Eye (tissue), 1 donor: ENCODE data around the gene STK39.
A peak's percentile ranks its signal among the peaks of the same experiment; 100 is the strongest.
"Not testable (repeated sequence)": the region's sequence is repeated elsewhere in the genome, so short reads cannot be mapped to it uniquely, and the experiment has no call there.

Experiments
- DNase-seq: peaks from one replicate; pipeline ENCODE4 v3.0.0-alpha.2; 2015

The STK39 gene

DNA sequence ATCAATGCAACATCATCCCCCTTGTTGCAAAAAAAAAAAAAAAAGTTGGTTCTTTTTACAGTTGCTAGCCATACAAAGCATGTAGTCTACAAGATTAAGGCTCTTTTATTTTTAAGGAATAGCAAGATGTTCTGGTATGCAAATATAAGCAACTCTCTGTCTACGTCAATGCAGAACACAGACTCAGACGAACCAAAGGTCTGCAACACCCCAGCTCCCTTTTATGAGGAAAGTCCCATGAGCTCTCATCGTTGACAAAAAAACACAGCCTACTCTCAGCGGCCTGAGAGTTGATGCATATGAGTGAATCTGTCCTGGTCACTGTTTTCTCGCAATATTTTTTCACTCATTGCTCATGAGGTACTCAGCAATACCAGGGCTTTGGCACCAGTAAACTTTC, 112.9 kb downstream of the STK39 start:
- DNase-seq, result no peak

DNA sequence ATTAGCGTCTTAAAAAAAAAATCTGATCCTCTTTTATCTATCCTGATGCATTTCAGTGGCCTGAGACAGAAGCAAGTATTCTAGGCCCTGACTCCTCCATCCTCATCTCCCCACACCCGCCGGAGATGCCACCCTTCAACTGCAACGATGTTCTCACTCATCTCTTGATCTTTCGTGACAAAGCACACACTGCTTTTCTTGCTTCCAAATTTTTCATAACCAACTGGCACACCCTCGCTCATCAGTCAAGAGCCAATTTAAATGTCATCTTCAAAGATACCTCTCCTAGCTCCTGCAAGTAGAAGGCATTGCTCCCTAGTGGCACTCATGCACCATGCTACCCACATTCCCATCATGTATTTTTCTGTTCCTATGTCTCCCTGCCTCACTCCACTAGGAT, 115.0 kb downstream of the STK39 start:
- no peak for DNase-seq

DNA sequence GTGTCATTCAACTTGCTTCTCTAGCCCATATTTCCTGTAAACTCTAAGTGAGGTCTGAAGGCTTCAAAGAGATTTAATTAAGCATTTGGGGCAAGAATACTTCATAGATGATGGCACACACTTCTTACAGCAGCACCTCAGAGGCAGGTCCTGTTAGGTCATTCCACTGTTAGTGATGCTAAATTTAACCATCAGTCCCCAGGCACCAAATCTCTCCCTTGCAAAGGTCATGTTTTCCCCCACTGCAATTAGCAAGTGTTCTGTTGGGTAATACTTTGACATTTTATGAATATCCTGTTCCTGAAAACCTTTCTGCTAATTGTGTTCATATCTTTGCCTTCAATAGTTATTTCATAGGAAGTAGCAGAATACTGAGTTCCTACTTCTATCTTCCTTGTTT, 117.0 kb downstream of the STK39 start:
- no peak for DNase-seq

GRCh38 chr2:168127371-168127770, 120.0 kb downstream of the STK39 start:
- no peak for DNase-seq

DNA sequence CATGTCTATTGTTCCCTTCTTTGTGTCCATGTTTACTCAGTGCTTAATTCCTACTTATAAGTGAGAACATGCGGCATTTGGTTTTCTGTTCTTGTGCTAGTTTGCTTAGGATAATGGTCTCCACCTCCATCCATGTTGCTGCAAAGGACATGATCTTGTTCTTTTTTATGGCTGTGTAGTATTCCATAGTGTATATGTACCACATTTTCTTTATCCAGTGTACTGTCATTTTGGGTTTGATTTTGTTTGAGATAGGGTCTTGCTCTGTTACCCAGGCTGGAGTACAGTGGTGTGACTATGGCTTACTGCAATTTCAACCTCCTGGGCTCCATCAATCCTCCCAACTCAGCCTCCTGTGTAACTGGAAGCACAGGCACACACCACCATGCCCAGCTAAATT, 125.2 kb downstream of the STK39 start:
- not testable (repeated sequence) for DNase-seq

GRCh38 chr2:168120730-168121129, 126.7 kb downstream of the STK39 start:
- no peak for DNase-seq

DNA sequence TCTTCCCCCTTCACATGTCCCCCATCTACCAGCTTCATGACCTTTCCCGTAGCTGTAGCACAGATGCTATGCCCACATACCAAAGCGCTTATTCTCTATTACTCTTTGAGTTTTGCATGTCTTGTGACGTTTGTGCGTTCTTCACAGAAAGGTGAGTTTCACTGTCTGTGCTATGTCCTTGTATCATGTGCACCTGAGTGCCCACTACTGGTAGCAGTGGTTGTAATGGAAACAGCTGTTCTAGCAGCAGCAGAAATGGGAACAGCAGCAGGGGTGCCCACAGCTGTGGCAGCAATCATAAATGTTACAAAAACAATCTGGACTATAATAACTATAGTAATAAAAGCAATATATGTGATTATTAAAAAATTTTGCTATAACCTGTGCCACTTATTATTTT, 127.1 kb downstream of the STK39 start:
- DNase-seq, result no peak

GRCh38 chr2:168119515-168120141, 127.8 kb downstream of the STK39 start:
- peak; percentile 93 for DNase-seq

GRCh38 chr2:168118733-168119514, 128.5 kb downstream of the STK39 start:
- peak; percentile 95 for DNase-seq

DNA sequence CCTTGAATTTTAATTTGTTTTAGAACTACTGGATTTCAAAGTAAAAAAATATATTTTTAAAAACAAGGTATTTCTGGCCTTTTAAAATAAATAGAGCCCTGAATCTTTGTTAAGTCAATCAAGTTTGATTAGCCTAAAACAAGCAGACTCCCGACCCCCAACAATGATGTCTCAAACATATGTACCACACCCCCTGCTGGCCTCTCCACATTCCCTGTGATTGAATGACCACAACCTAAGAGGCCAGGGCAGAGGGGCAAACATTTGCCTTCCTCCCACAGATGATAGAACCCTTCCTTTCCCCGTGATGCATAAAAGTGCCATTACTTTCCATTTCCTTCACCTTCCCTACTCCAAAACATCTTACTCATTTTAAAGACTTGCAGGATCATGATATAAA, 130.9 kb downstream of the STK39 start:
- DNase-seq, result peak; percentile 33

DNA sequence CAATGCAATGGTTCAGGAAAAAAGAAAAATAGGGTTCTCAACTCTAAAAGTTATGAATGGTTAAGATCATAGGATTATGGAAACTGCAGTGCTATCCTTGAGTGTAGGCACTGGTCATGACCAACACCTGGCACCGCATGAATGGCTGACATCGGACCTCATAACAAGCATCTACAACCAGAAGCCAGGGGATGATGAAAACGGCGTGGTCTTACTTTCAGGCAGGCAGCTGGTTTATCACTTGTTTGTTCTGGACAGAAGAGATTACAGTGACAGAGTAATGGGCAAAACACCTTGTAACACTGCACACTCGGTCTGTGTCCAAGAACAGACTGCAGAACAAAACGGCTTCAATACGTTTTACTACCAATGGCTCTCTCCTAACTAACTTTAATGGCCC, 132.8 kb downstream of the STK39 start:
- DNase-seq, result no peak

GRCh38 chr2:168114040-168114439, 133.4 kb downstream of the STK39 start:
- no peak for DNase-seq

GRCh38 chr2:168107322-168107721, 140.1 kb downstream of the STK39 start:
- DNase-seq, result no peak

DNA sequence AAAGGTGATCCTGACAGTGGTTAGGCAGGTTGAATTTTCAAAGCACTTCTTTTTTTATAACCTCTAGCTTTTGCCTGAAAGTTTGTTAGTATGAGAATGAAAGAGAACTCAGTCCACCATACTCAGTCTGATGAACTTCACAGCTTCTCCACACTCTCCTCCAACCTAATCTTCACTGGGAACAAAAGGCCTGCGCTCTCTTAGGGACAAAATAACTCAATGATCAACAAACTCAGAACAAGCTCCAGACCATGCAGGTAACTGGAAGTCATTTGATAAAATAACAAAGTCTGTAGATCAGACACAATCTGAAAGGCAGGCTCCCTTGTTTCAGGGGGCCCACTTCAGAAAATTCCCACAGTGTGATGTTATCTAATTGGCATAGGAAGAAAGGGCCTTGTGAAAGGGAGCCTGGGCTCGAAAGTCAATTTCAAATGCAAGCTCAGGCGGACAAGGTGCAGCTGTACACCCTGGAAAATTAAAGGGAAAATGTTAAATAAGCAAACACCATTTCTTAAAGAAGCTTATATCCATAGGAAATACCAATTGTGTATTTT, 142.2 kb downstream of the STK39 start:
- no peak for DNase-seq

GRCh38 chr2:168097431-168097830, 150.0 kb downstream of the STK39 start:
- peak; percentile 40 for DNase-seq

- DNase-seq, result no peak
These were observed 151.2 kb downstream of the STK39 start for GRCh38 chr2:168096158-168096557.

GRCh38 chr2:168091986-168092385, 155.4 kb downstream of the STK39 start:
- DNase-seq, result no peak

GRCh38 chr2:168090366-168091135, 156.8 kb downstream of the STK39 start:
- DNase-seq, result no peak

GRCh38 chr2:168089200-168089599, 158.2 kb downstream of the STK39 start:
- no peak for DNase-seq

DNA sequence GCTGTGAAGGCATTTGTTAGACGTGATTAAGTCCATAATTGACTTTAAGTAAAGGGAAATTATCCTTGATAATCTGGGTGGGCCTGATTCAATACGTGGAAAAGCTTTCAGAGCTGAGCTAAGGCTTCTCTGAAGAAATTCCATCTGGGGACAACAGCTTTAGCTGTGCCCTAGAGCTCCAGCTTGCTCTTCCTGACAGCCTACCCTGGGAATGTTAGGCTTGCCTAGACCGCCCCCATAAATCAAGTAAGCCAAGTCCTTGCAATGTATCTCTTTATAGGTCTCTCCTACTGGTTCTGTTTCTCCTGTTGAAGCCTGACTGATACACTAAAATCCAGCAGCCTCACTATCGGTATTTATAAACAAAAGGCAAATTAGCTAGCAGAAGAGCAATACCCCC, 160.0 kb downstream of the STK39 start:
- DNase-seq, result no peak

DNA sequence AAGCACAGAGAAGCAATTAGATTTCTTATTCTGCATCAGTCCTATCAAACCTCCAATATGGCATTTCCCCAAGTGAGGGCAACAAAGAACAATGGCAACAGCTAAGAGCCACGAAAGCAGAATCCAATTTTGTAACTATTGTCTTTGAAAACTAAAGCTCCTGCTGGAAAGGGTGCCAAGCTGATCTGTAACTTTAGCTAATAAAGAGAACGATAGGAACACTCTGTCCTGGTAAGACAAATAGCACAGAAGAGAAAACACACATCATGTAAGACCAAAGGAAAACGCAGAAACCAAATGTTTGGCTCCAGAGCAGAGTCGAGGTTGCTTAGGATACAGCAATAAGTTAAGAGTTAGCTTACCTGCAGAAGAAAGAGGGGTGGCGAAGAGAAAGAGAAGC, 160.5 kb downstream of the STK39 start:
- DNase-seq, result no peak

GRCh38 chr2:168085801-168086361, 161.5 kb downstream of the STK39 start:
- DNase-seq, result no peak

DNA sequence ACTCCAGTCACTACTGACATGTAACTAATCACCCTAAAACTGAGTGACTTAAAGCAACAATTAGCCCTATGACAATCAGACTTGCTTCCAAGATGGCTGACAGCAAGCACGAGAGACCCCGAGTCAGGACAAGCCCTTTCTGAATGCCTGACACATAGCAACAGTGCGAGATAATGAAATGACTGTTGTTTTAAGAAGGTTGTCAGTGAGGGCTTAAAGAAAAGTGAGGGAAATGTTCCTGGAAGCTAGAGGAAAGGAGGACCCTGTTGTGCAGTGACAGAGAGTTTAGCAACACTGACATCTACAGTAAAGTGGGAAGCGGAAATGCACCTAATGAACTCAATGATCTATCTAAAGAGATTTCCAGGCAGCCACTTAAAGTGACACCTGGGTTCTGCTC, 163.1 kb downstream of the STK39 start:
- DNase-seq, result peak; percentile 35
